Esophagus muscularis mucosa (tissue), 4 donors: Measurements from ENCODE around the gene MAT1A.

Experiments used
- CTCF ChIP-seq, 3 experiments: fragments of 200-600 bp in 2 of 3; fragments of 450-650 bp in 1 of 3; sonication (generic) in 2 of 3; IDR thresholded peaks; one replicate each; pipeline ENCODE4 v1.5.1; 2017 to 2019; ENCODE audit warnings: antibody characterized with exemption in 3 of 3, mild to moderate bottlenecking in 2 of 3, moderate library complexity in 1 of 3
- EP300 ChIP-seq: sonication (generic); formaldehyde crosslinking; IDR thresholded peaks from one replicate; pipeline ENCODE4 v1.6.1; 2017; ENCODE audit warnings: antibody characterized with exemption
- POLR2A ChIP-seq: fragments of 450-650 bp; IDR thresholded peaks from one replicate; pipeline ENCODE4 v1.6.1; 2017; ENCODE audit warnings: antibody characterized with exemption, moderate library complexity, mild to moderate bottlenecking, low read depth

DNA sequence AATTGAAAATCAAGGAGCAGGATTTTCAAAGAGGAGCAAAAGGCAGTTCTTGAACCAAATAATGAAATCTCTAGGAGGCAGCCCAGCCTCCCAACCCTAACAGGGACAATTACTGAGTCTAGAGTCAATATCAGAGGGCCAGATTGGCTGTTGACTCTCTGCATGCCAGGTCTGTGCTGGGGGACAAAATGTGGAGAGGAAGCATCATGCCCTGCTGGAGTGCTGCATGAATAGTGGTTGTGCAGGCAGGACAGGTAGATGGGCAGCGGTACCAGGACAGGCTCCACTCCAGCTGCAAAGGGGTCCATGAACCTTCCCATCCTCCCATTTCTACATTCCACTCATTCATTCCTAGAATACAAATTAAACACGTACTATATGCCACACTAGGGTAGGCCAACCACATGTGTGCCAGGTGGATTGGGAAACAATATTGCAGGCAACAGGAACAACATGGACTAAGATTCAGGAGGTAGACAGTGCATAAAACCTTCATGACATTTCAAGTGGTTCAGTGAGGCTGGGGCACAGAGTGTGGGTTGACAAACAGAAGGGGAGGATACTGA lies 30.4 kb upstream of the MAT1A start:
- TF ChIP-seq POLR2A (no peak), CTCF (IDR thresholded peaks at IDR 0.05) (no peak), EP300 (no peak)
